HepG2 (cell line): ENCODE data around the gene KIF9. TPM values are rescaled to one million over a fixed set of nuclear protein-coding genes. Genes with fewer than 3 reads are reported as not detected.

Experiments used
- HES4 ChIP-seq: sonication (generic); formaldehyde crosslinking; IDR thresholded peaks from 2 replicates; pipeline ENCODE4 v1.9.0; 2021; ENCODE audit warnings: mild to moderate bottlenecking, missing genetic modification reagents, borderline replicate concordance
- MNT ChIP-seq: fragments of 450-650 bp; IDR thresholded peaks from 2 replicates; pipeline ENCODE4 v1.6.1; 2016
- NCOA5 ChIP-seq: sonication (generic); formaldehyde crosslinking; IDR thresholded peaks from 2 replicates; pipeline ENCODE4 v1.4.0; 2020; ENCODE audit warnings: missing genetic modification reagents
- NFYB ChIP-seq: sonication (generic); formaldehyde crosslinking; IDR thresholded peaks from 2 replicates; pipeline ENCODE4 v1.4.0; 2020; ENCODE audit warnings: missing genetic modification reagents
- RBM22 ChIP-seq: fragments of 200-400 bp; formaldehyde crosslinking; optimal IDR thresholded peaks from 2 replicates; pipeline ENCODE3; 2017; ENCODE audit warnings: mild to moderate bottlenecking, low read length, moderate library complexity
- STAG1 ChIP-seq: sonication (generic); formaldehyde crosslinking; IDR thresholded peaks from 2 replicates; pipeline ENCODE4 v1.4.0; 2020; ENCODE audit warnings: missing genetic modification reagents
- ZNF574 ChIP-seq: sonication (generic); formaldehyde crosslinking; IDR thresholded peaks from 2 replicates; pipeline ENCODE4 v1.4.0; 2020; ENCODE audit warnings: missing genetic modification reagents
- ZNF839 ChIP-seq: sonication (generic); formaldehyde crosslinking; IDR thresholded peaks from 2 replicates; pipeline ENCODE4 v1.4.0; 2020; ENCODE audit warnings: missing genetic modification reagents, mild to moderate bottlenecking, borderline replicate concordance
- polyA plus RNA-seq, 8 experiments: library from polyadenylated mRNA; depleted of rRNA in 3 of 8; stranded (reverse) in 7 of 8; unstranded in 1 of 8; fragments of >200 nt; fragmentation: Illumina TruSeq in 4 of 8; extraction: Trizol in 4 of 8; gene quantifications; 2 replicates each; pipeline versions ENCODE4 v1.2.1 to v1.2.3, GENCODE V29; 2011 to 2016; ENCODE audit warnings: low read depth in 4 of 8, missing spikeins in 1 of 8, mixed read lengths in 1 of 8; ENCODE audit not compliant: insufficient read depth in 1 of 8
- total RNA-seq, 5 experiments: library from RNA; depleted of rRNA; stranded (reverse); fragments of >200 nt; fragmentation: Illumina TruSeq; extraction: Trizol; gene quantifications; 2 replicates each; pipeline ENCODE4 v1.2.3, GENCODE V29; 2016; ENCODE audit warnings: low read depth in 1 of 5
- TF ChIP-seq, protein P1 (sequence below), 2 experiments: sonication (generic) in 1 of 2; formaldehyde crosslinking in 1 of 2; IDR thresholded peaks; 2 replicates each; pipeline versions ENCODE4 v1.4.0 to v1.6.1; 2016 to 2020; ENCODE audit warnings: borderline replicate concordance in 1 of 2, low read depth in 1 of 2, mild to moderate bottlenecking in 1 of 2, missing genetic modification reagents in 1 of 2
- TF ChIP-seq, protein P2 (sequence below): sonication (generic); formaldehyde crosslinking; IDR thresholded peaks from 2 replicates; pipeline ENCODE4 v1.4.0; 2020; ENCODE audit warnings: missing genetic modification reagents, borderline replicate concordance
- TF ChIP-seq, protein P3 (sequence below): sonication (generic); formaldehyde crosslinking; IDR thresholded peaks from 2 replicates; pipeline ENCODE4 v1.4.0; 2020; ENCODE audit warnings: missing genetic modification reagents

Gene KIF9
- total and polyA plus RNA-seq, 2 of the 13 experiments (the other 11 are each of a cell fraction or from before 2014, with no cell fraction given): 5.1 to 16.9 TPM

- peak; percentile 92 for TF ChIP-seq MNT
- TF ChIP-seq, protein P1, sequence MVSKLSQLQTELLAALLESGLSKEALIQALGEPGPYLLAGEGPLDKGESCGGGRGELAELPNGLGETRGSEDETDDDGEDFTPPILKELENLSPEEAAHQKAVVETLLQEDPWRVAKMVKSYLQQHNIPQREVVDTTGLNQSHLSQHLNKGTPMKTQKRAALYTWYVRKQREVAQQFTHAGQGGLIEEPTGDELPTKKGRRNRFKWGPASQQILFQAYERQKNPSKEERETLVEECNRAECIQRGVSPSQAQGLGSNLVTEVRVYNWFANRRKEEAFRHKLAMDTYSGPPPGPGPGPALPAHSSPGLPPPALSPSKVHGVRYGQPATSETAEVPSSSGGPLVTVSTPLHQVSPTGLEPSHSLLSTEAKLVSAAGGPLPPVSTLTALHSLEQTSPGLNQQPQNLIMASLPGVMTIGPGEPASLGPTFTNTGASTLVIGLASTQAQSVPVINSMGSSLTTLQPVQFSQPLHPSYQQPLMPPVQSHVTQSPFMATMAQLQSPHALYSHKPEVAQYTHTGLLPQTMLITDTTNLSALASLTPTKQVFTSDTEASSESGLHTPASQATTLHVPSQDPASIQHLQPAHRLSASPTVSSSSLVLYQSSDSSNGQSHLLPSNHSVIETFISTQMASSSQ (IDR thresholded peaks at IDR 0.05; ENCODE audit: low read depth): no peak
- TF ChIP-seq, protein P1 (CRISPR knock-in tag; IDR thresholded peaks at IDR 0.05; ENCODE audit: borderline replicate concordance): peak; percentile 66; the same call in 1 of the 2 replicates
- peak; percentile 91 for TF ChIP-seq ZNF574 (CRISPR knock-in tag)
- 0 out of 2 replicates have a peak, but pooled peaks have one; percentile 64 for TF ChIP-seq HES4 (CRISPR knock-in tag)
- TF ChIP-seq, protein P2, sequence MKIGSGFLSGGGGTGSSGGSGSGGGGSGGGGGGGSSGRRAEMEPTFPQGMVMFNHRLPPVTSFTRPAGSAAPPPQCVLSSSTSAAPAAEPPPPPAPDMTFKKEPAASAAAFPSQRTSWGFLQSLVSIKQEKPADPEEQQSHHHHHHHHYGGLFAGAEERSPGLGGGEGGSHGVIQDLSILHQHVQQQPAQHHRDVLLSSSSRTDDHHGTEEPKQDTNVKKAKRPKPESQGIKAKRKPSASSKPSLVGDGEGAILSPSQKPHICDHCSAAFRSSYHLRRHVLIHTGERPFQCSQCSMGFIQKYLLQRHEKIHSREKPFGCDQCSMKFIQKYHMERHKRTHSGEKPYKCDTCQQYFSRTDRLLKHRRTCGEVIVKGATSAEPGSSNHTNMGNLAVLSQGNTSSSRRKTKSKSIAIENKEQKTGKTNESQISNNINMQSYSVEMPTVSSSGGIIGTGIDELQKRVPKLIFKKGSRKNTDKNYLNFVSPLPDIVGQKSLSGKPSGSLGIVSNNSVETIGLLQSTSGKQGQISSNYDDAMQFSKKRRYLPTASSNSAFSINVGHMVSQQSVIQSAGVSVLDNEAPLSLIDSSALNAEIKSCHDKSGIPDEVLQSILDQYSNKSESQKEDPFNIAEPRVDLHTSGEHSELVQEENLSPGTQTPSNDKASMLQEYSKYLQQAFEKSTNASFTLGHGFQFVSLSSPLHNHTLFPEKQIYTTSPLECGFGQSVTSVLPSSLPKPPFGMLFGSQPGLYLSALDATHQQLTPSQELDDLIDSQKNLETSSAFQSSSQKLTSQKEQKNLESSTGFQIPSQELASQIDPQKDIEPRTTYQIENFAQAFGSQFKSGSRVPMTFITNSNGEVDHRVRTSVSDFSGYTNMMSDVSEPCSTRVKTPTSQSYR (CRISPR knock-in tag): no peak; the same call in 1 of the 2 replicates
- TF ChIP-seq NFYB (CRISPR knock-in tag): 0 out of 2 replicates have a peak, but pooled peaks have one; percentile 7
- TF ChIP-seq RBM22: peak; percentile 98
- TF ChIP-seq NCOA5 (CRISPR knock-in tag): no peak
- TF ChIP-seq STAG1 (CRISPR knock-in tag): no peak; the same call in 1 of the 2 replicates
- TF ChIP-seq ZNF839 (CRISPR knock-in tag): peak; percentile 99
- TF ChIP-seq, protein P3, sequence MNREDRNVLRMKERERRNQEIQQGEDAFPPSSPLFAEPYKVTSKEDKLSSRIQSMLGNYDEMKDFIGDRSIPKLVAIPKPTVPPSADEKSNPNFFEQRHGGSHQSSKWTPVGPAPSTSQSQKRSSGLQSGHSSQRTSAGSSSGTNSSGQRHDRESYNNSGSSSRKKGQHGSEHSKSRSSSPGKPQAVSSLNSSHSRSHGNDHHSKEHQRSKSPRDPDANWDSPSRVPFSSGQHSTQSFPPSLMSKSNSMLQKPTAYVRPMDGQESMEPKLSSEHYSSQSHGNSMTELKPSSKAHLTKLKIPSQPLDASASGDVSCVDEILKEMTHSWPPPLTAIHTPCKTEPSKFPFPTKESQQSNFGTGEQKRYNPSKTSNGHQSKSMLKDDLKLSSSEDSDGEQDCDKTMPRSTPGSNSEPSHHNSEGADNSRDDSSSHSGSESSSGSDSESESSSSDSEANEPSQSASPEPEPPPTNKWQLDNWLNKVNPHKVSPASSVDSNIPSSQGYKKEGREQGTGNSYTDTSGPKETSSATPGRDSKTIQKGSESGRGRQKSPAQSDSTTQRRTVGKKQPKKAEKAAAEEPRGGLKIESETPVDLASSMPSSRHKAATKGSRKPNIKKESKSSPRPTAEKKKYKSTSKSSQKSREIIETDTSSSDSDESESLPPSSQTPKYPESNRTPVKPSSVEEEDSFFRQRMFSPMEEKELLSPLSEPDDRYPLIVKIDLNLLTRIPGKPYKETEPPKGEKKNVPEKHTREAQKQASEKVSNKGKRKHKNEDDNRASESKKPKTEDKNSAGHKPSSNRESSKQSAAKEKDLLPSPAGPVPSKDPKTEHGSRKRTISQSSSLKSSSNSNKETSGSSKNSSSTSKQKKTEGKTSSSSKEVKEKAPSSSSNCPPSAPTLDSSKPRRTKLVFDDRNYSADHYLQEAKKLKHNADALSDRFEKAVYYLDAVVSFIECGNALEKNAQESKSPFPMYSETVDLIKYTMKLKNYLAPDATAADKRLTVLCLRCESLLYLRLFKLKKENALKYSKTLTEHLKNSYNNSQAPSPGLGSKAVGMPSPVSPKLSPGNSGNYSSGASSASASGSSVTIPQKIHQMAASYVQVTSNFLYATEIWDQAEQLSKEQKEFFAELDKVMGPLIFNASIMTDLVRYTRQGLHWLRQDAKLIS (CRISPR knock-in tag): peak; percentile 56; the same call in 1 of the 2 replicates
These were observed at the start of gene KIF9, which contains the start of gene KLHL18 (continued) for GRCh38 chr3:47282424-47283192.
